ENCODE measurements around the gene VPS33B.

DNA sequence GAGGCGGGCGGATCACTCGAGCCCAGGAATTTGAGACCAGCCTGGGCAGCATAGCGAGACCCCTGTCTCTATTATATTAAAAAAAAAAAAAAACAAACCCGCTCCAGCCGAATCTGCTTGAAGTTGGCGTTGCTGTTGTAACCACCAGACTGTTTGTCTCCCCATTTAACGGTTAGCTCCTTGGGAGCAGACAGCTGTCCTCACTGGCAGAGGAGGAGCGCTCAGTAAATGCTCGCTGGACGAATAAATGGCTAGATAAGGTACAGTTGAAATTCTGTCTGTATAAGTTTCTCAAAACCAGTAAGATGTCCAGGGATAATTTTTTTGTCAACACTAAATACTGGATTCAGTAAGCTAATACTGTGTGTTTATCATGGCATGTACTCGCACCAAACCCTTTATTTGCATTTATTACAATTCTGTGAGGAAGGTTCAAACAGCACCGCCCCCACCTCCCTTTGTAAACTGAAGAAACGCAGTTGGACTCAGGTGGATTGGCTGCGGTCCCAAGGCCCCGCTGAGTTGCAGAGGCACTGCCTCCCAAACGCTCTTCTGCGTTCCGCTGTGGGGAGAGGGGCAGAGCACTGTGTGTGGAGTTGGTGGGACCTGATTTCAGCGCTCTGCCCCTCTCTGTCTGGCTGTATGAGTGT is 66.6 kb downstream of the VPS33B start:
- TF ChIP-seq, protein P1, sequence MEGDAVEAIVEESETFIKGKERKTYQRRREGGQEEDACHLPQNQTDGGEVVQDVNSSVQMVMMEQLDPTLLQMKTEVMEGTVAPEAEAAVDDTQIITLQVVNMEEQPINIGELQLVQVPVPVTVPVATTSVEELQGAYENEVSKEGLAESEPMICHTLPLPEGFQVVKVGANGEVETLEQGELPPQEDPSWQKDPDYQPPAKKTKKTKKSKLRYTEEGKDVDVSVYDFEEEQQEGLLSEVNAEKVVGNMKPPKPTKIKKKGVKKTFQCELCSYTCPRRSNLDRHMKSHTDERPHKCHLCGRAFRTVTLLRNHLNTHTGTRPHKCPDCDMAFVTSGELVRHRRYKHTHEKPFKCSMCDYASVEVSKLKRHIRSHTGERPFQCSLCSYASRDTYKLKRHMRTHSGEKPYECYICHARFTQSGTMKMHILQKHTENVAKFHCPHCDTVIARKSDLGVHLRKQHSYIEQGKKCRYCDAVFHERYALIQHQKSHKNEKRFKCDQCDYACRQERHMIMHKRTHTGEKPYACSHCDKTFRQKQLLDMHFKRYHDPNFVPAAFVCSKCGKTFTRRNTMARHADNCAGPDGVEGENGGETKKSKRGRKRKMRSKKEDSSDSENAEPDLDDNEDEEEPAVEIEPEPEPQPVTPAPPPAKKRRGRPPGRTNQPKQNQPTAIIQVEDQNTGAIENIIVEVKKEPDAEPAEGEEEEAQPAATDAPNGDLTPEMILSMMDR (IDR thresholded peaks at IDR 0.05) = no peak
- TF ChIP-seq ZFX (IDR thresholded peaks at IDR 0.05; ENCODE audit: borderline replicate concordance) = no peak

All from 22Rv1 (cell line).